GM15510 (cell line): ENCODE results near the gene MAP2K4.

Experiments
- POLR2A ChIP-seq: IDR thresholded peaks from 3 replicates; pipeline ENCODE4 v1.6.1; 2011; ENCODE audit warnings: borderline replicate concordance; ENCODE audit not compliant: insufficient read length; ENCODE audit errors: extremely low read depth

Gene MAP2K4

GRCh38 chr17:12136243-12136642, 115.6 kb downstream of the MAP2K4 start:
- no peak for TF ChIP-seq POLR2A

DNA sequence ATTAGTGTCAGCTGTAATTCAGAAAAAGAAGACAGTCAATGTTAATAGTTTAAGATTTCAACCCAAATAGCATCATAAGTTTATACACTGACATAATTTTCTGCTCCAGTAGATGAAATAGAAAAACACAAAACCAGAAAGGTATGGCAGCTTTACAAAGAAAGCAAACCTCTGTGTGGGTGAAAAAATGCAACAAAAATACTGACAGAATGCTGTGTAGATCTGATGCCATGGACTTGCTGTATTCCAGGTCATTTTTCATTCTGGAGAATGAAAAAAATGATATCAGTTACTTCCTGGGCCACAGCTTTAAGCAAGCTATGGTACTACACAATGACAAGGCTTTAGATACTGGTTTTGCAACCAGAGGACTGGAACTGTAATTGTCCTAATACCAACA, 116.0 kb downstream of the MAP2K4 start:
- no peak for TF ChIP-seq POLR2A

GRCh38 chr17:12137859-12138258, 117.2 kb downstream of the MAP2K4 start:
- no peak for TF ChIP-seq POLR2A

- no peak for TF ChIP-seq POLR2A
Measured at GRCh38 chr17:12140685-12141084, 120.0 kb downstream of the MAP2K4 start.

GRCh38 chr17:12164085-12164484, 143.4 kb downstream of the MAP2K4 start:
- no peak for TF ChIP-seq POLR2A

DNA sequence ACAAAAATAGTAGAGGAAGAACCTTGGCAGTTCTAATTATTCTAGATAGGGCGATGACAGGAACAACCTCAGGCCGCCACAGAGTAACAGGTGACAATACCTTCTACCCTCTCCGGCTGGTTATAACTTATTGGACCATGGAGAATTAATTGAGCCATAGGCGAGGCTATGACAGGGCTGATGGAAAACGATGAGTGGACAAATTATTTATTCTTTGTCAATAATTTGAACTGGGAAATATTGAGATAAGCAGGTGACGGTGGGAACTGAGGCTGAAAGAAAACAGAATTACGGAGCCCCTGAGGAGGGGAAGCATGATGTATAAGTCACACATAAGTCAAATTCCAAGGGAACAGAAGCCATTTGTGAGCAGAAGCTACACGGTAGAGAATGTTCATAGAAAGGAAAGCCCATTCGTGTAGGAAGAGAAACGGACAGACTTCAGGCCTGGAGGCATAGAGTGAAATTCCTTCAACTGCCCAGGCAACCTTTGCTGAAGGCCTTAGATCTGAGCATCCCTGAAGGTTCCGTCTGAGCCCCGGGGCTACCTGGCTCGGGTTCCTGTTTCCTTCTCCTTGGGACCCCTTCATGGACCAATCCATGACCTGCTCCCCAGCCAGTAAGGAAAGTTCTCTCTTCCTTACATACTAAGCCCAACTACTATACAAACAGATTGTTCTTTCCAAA, 158.1 kb downstream of the MAP2K4 start:
- no peak for TF ChIP-seq POLR2A

DNA sequence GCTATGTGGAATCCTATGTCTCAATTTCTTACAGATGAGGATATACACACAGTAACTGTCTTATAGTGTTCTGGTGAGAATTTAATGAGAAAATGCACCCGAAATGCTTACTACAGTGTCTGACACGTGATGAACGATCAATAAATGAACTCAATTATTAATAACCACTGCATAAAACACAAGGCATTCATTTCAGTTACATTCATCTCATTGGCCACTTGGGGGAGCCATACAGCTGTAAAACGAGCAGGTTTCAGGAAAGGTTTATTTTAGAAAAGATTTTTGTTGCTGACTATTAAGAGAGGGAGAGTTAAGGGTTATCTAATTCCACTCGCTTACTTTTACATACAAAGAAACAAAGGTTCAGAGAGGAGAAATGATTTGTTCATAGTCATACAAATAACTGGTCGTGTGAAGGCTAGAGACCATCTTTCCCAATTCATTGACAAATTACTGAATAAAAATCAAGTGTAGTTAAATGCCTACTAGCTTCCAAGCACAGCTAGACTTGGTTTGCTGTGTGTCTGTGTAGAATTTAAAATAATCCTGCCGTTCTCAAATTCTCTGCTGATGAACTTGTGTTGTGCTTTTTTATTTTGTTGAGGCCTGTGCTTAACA, 160.1 kb downstream of the MAP2K4 start:
- no peak for TF ChIP-seq POLR2A

DNA sequence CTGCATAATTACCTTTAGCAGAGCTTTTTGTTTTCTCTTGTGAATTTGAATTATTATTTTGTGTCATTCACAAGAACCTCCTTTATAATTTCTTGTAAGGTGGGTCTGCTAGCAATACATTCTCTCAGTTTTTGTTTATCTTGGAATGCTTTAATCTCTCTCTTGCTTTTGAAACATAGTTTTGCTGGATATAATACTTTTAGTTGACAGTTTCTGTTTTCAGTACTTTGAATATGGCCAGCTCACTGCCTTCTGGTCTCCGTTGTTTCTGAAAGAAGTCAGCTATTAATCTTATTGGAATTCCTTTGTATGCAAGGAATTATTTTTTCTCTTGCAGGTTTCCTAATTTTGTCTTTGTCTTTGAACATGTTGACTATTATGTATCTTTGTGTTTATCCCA, 167.0 kb downstream of the MAP2K4 start:
- no peak for TF ChIP-seq POLR2A

GRCh38 chr17:12193144-12193735, 172.6 kb downstream of the MAP2K4 start:
- TF ChIP-seq POLR2A = no peak
